ENCODE results near the gene RGS8.

The RGS8 gene

GRCh38 chr1:182635871-182636270 lies 48.5 kb downstream of the RGS8 start:
- H3K4me3 ChIP-seq (ENCODE audit: control insufficient read depth, low read depth, low read length), result no peak overlapping the region
- no peak for DNase-seq (ENCODE audit: low read depth)
- TF ChIP-seq CTCF (IDR thresholded peaks at IDR 0.05; ENCODE audit: control insufficient read depth, insufficient read depth, low read depth, low read length, missing control alignments), result no peak

All from AG09309 (cell line).